IMR-90 (cell line): ENCODE results near the gene NOX4.

ENCODE experiments used
- BHLHE40 ChIP-seq: fragments of 150-350 bp; IDR thresholded peaks from 2 replicates; pipeline ENCODE4 v1.6.1; 2016; ENCODE audit warnings: mild to moderate bottlenecking, low read depth, low read length
- CEBPB ChIP-seq: IDR thresholded peaks from 2 replicates; pipeline ENCODE4 v1.6.1; 2012; ENCODE audit warnings: low read depth, low read length, improper control_type of control experiment
- CHD1 ChIP-seq: IDR thresholded peaks from 2 replicates; pipeline ENCODE4 v1.6.1; 2012; ENCODE audit warnings: low read depth, low read length, improper control_type of control experiment
- CTCF ChIP-seq: conservative IDR thresholded peaks from 2 replicates; pipeline ENCODE4 v1.5.1; 2012; ENCODE audit warnings: mild to moderate bottlenecking, low read depth, low read length, improper control_type of control experiment
- FOS ChIP-seq: fragments of 150-350 bp; IDR thresholded peaks from 2 replicates; pipeline ENCODE4 v1.6.1; 2016; ENCODE audit warnings: low read depth, low read length
- MAFK ChIP-seq: IDR thresholded peaks from 2 replicates; pipeline ENCODE4 v1.6.1; 2012; ENCODE audit warnings: low read depth, low read length, improper control_type of control experiment
- MAZ ChIP-seq: IDR thresholded peaks from 2 replicates; pipeline ENCODE4 v1.6.1; 2012; ENCODE audit warnings: low read depth, mild to moderate bottlenecking, low read length, improper control_type of control experiment, moderate library complexity, borderline replicate concordance
- MXI1 ChIP-seq: IDR thresholded peaks from 2 replicates; pipeline ENCODE4 v1.6.1; 2012; ENCODE audit warnings: low read depth, mild to moderate bottlenecking, low read length, moderate library complexity, borderline replicate concordance
- NFE2L2 ChIP-seq: fragments of 150-350 bp; IDR thresholded peaks from 2 replicates; pipeline ENCODE4 v1.6.1; 2016; ENCODE audit warnings: low read depth, mild to moderate bottlenecking, low read length
- POLR2A ChIP-seq: IDR thresholded peaks from 2 replicates; pipeline ENCODE4 v1.6.1; 2012; ENCODE audit warnings: mild to moderate bottlenecking, low read depth, low read length
- RAD21 ChIP-seq: IDR thresholded peaks from 2 replicates; pipeline ENCODE4 v1.6.1; 2012; ENCODE audit warnings: low read length, improper control_type of control experiment
- RCOR1 ChIP-seq: IDR thresholded peaks from 2 replicates; pipeline ENCODE4 v1.6.1; 2012; ENCODE audit warnings: mild to moderate bottlenecking, low read length, improper control_type of control experiment; ENCODE audit not compliant: insufficient replicate concordance
- USF2 ChIP-seq: fragments of 150-350 bp; IDR thresholded peaks from 2 replicates; pipeline ENCODE4 v1.6.1; 2017; ENCODE audit warnings: mild to moderate bottlenecking, antibody characterized with exemption, low read length, low read depth

- TF ChIP-seq CTCF = no peak
- TF ChIP-seq POLR2A = no peak
- no peak for TF ChIP-seq FOS
- no peak for TF ChIP-seq NFE2L2
- TF ChIP-seq RAD21 = no peak
- no peak for TF ChIP-seq USF2
- no peak for TF ChIP-seq MAZ
- no peak for TF ChIP-seq CHD1
- no peak for TF ChIP-seq MAFK
- TF ChIP-seq RCOR1 = no peak
- no peak for TF ChIP-seq CEBPB
- no peak for TF ChIP-seq BHLHE40
- no peak for TF ChIP-seq MXI1
Observed at GRCh38 chr11:89361734-89362133, 129.4 kb downstream of the NOX4 start.
